ENCODE data around the gene PATZ1.
"Not testable (repeated sequence)": the region's sequence is repeated elsewhere in the genome, so short reads cannot be mapped to it uniquely, and the experiment has no call there.

The PATZ1 gene

GRCh38 chr22:31354515-31354914 lies 8.4 kb upstream of the PATZ1 start:
- Histone ChIP-seq H3K27ac (ENCODE audit: low read depth, low read length, severe bottlenecking) (no peak overlapping the region), H3K4me1 (ENCODE audit: control insufficient read depth, insufficient read depth, low read length, poor library complexity, severe bottlenecking) (no peaks in the 10 kb centered on the region), H3K4me3 (ENCODE audit: extremely low read depth, insufficient read depth, low read length, poor library complexity, severe bottlenecking) (no peak overlapping the region), H3K36me3 (ENCODE audit: control insufficient read depth, insufficient read depth, low read length) (no peaks in the 10 kb centered on the region), H3K9me3 (ENCODE audit: control insufficient read depth, low read length) (no peaks in the 10 kb centered on the region)
- WGBS, 2 experiments (ENCODE audit: insufficient coverage in 2 of 2): 80 to 83% methylated on average over 4 to 5 of the region's 5 CpGs

- Histone ChIP-seq H3K27ac (ENCODE audit: low read depth, low read length, severe bottlenecking) (no peak overlapping the region), H3K4me1 (ENCODE audit: control insufficient read depth, insufficient read depth, low read length, poor library complexity, severe bottlenecking) (no peaks in the 10 kb centered on the region), H3K4me3 (ENCODE audit: extremely low read depth, insufficient read depth, low read length, poor library complexity, severe bottlenecking) (no peak overlapping the region), H3K9me3 (ENCODE audit: control insufficient read depth, low read length) (no peaks in the 10 kb centered on the region), H3K36me3 (ENCODE audit: control insufficient read depth, insufficient read depth, low read length) (peaks cover 3% of the 10 kb centered on the region)
- 75 to 87% methylated on average over 7 to 8 of the region's 8 CpGs for WGBS, 2 experiments (ENCODE audit: insufficient coverage in 2 of 2)
Measured at GRCh38 chr22:31350410-31350863, 4.3 kb upstream of the PATZ1 start.

GRCh38 chr22:31349960-31350359 lies 3.8 kb upstream of the PATZ1 start:
- Histone ChIP-seq H3K27ac (ENCODE audit: low read depth, low read length, severe bottlenecking) (no peak overlapping the region), H3K4me1 (ENCODE audit: control insufficient read depth, insufficient read depth, low read length, poor library complexity, severe bottlenecking) (peaks cover under 1% of the 10 kb centered on the region), H3K4me3 (ENCODE audit: extremely low read depth, insufficient read depth, low read length, poor library complexity, severe bottlenecking) (no peak overlapping the region), H3K9me3 (ENCODE audit: control insufficient read depth, low read length) (no peaks in the 10 kb centered on the region), H3K36me3 (ENCODE audit: control insufficient read depth, insufficient read depth, low read length) (peaks cover 6% of the 10 kb centered on the region)

GRCh38 chr22:31348766-31349165 lies 2.6 kb upstream of the PATZ1 start:
- Histone ChIP-seq H3K27ac (ENCODE audit: low read depth, low read length, severe bottlenecking) (no peak overlapping the region), H3K4me3 (ENCODE audit: extremely low read depth, insufficient read depth, low read length, poor library complexity, severe bottlenecking) (no peak overlapping the region), H3K36me3 (ENCODE audit: control insufficient read depth, insufficient read depth, low read length) (peaks cover 16% of the 10 kb centered on the region), H3K9me3 (ENCODE audit: control insufficient read depth, low read length) (no peaks in the 10 kb centered on the region), H3K4me1 (ENCODE audit: control insufficient read depth, insufficient read depth, low read length, poor library complexity, severe bottlenecking) (peaks cover 10% of the 10 kb centered on the region)
- 85 to 92% methylated on average over 3 to 4 of the region's 6 CpGs for whole genome bisulfite sequencing, 2 experiments (ENCODE audit: insufficient coverage in 2 of 2)

- peaks cover 18% of the 10 kb centered on the region for H3K4me1 ChIP-seq (ENCODE audit: control insufficient read depth, insufficient read depth, low read length, poor library complexity, severe bottlenecking)
- peak overlapping the region; percentile 53 for H3K27ac ChIP-seq (ENCODE audit: low read depth, low read length, severe bottlenecking)
- peak overlapping the region; percentile 73 for H3K4me3 ChIP-seq (ENCODE audit: extremely low read depth, insufficient read depth, low read length, poor library complexity, severe bottlenecking)
- H3K36me3 ChIP-seq (ENCODE audit: control insufficient read depth, insufficient read depth, low read length): peaks cover 17% of the 10 kb centered on the region
- WGBS, 2 experiments (ENCODE audit: insufficient coverage in 2 of 2): 87 to 92% methylated on average over 3 to 7 of the region's 16 CpGs
- not testable (repeated sequence) for H3K9me3 ChIP-seq (ENCODE audit: control insufficient read depth, low read length)
Measured at GRCh38 chr22:31348009-31348337, 1.8 kb upstream of the PATZ1 start.

GRCh38 chr22:31347251-31348008 lies 1.3 kb upstream of the PATZ1 start:
- Histone ChIP-seq H3K4me1 (ENCODE audit: control insufficient read depth, insufficient read depth, low read length, poor library complexity, severe bottlenecking) (peaks cover 23% of the 10 kb centered on the region), H3K27ac (ENCODE audit: low read depth, low read length, severe bottlenecking) (peak overlapping the region; percentile 92), H3K4me3 (ENCODE audit: extremely low read depth, insufficient read depth, low read length, poor library complexity, severe bottlenecking) (peak overlapping the region; percentile 73), H3K36me3 (ENCODE audit: control insufficient read depth, insufficient read depth, low read length) (peaks cover 22% of the 10 kb centered on the region), H3K9me3 (ENCODE audit: control insufficient read depth, low read length) (no peaks in the 10 kb centered on the region)
- 2 to 3% methylated on average over 45 to 49 of the region's 50 CpGs for WGBS, 2 experiments (ENCODE audit: insufficient coverage in 2 of 2)

- Histone ChIP-seq H3K36me3 (ENCODE audit: control insufficient read depth, insufficient read depth, low read length) (peaks cover 28% of the 10 kb centered on the region), H3K9me3 (ENCODE audit: control insufficient read depth, low read length) (no peaks in the 10 kb centered on the region), H3K27ac (ENCODE audit: low read depth, low read length, severe bottlenecking) (peak overlapping the region; percentile 92), H3K4me1 (ENCODE audit: control insufficient read depth, insufficient read depth, low read length, poor library complexity, severe bottlenecking) (peaks cover 28% of the 10 kb centered on the region), H3K4me3 (ENCODE audit: extremely low read depth, insufficient read depth, low read length, poor library complexity, severe bottlenecking) (peak overlapping the region; percentile 73)
- WGBS, 2 experiments (ENCODE audit: insufficient coverage in 2 of 2): 0 to 1% methylated on average over 28 to 36 of the region's 40 CpGs
Measured at GRCh38 chr22:31346733-31347250, 646 bp upstream of the PATZ1 start.

DNA sequence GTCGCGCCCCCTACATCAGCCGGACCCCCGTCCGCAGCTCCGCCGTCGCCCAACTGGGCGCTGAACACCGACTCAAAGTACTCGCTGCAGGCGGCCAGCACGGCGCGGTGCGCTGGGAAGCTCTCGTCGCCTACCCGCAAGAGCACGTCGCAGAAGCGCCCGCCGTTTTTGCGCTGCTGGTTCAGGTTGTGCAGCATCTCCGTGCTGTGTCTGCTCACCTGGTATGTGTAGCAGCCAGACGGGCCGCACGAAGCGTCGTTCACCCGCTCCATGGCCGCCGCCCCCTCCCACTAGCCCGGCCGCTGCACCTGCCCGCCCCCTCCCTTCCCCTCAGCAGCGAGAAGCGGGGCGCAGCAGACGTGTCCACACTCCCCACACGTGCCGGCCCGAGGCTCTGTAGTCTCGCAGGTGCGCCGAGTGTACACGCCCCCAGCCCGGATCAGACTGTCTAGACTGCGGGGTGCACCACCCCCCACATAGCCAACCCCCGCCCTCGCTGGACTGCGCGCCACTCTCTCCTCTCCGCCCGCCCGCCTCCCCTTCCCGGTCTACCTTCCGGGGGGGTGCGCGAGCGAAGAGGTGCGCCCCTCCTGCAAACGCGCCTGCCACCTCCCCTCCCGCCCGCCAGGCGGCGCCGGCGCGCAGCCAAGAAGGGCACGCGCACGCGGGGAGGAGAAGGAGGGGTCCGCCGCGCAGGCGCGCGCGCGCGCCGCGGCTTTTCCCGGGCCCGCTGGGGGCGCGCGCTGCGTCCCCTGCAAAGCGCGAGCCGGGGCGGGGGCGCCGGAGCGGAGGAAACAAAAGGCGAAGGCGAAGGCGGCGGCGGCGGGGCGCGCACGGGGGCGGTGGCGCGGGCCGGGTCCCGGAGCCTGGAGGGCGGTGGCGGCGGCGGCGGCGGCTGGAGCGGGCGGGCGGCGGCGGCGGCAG lies 553 bp downstream of the PATZ1 start:
- Histone ChIP-seq H3K4me1 (ENCODE audit: control insufficient read depth, insufficient read depth, low read length, poor library complexity, severe bottlenecking) (peaks cover 32% of the 10 kb centered on the region), H3K36me3 (ENCODE audit: control insufficient read depth, insufficient read depth, low read length) (peaks cover 40% of the 10 kb centered on the region), H3K4me3 (ENCODE audit: extremely low read depth, insufficient read depth, low read length, poor library complexity, severe bottlenecking) (peak overlapping the region; percentile 73), H3K9me3 (ENCODE audit: control insufficient read depth, low read length) (no peaks in the 10 kb centered on the region), H3K27ac (ENCODE audit: low read depth, low read length, severe bottlenecking) (peak overlapping the region; percentile 90)
- 1 to 2% methylated on average over 56 to 68 of the region's 126 CpGs for WGBS, 2 experiments (ENCODE audit: insufficient coverage in 2 of 2)

DNA sequence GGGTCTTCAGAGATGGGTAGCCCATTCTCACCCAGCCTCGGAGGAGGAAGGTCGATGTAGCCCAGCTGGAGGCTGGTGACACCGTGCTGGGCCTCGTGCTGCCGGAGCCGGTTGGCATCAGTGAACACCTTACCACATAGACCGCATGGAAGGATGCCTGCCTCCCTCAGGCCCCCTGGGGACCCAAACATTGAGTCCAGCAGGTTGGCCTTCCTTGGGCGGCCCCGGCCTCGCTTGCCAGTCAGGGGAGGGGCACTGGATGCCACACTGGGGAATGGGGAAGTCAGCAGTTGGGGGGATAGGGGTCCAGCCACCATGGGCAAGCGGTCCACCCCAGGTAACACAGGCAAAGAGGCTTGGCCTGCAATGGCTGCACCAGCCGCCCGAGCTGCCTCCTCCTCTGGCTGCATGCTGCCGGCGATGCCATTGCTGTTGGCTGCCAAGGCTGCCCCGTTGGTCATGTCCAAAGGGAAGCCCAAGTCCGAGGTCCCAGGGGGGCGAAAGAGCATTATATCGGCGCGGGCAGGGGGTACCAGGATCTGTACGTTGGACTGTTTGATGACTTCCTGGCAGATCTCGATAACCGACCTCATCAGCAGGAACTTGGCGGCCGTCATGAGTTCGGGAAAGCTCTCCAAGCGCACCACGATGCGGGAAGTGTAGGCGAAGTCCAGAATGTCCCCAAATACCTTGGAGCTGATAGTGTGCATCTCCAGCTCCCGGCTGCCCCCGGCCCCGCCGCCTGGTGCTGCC lies 1.4 kb downstream of the PATZ1 start:
- peak overlapping the region; percentile 73 for H3K4me3 ChIP-seq (ENCODE audit: extremely low read depth, insufficient read depth, low read length, poor library complexity, severe bottlenecking)
- peaks cover 48% of the 10 kb centered on the region for H3K36me3 ChIP-seq (ENCODE audit: control insufficient read depth, insufficient read depth, low read length)
- peaks cover 32% of the 10 kb centered on the region for H3K4me1 ChIP-seq (ENCODE audit: control insufficient read depth, insufficient read depth, low read length, poor library complexity, severe bottlenecking)
- no peaks in the 10 kb centered on the region for H3K9me3 ChIP-seq (ENCODE audit: control insufficient read depth, low read length)
- WGBS, 2 experiments (ENCODE audit: insufficient coverage in 2 of 2): 43 to 53% methylated on average over 32 to 34 of the region's 35 CpGs
- H3K27ac ChIP-seq (ENCODE audit: low read depth, low read length, severe bottlenecking): peak overlapping the region; percentile 36

DNA sequence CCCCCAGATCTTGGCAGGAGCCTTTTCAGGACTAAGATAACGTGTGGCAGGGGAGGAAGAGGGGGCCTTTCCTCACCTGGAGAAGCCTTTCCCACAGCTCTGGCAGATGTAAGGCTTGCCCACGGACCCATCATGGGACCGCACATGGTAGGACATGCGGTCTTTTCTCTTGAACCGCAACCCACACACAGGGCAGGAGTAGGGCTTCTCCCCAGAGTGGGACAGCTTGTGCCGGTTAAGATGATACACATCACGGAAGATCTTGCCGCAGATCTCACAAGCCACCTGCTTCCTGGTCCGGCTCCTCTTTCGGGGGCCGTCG lies 1.9 kb downstream of the PATZ1 start:
- Histone ChIP-seq H3K9me3 (ENCODE audit: control insufficient read depth, low read length) (no peaks in the 10 kb centered on the region), H3K4me1 (ENCODE audit: control insufficient read depth, insufficient read depth, low read length, poor library complexity, severe bottlenecking) (peaks cover 32% of the 10 kb centered on the region), H3K4me3 (ENCODE audit: extremely low read depth, insufficient read depth, low read length, poor library complexity, severe bottlenecking) (peak overlapping the region; percentile 73), H3K27ac (ENCODE audit: low read depth, low read length, severe bottlenecking) (peak overlapping the region; percentile 77), H3K36me3 (ENCODE audit: control insufficient read depth, insufficient read depth, low read length) (peaks cover 54% of the 10 kb centered on the region)
- WGBS, 2 experiments (ENCODE audit: insufficient coverage in 2 of 2): 68% methylated on average over 11 to 12 of the region's 12 CpGs

All from mesodermal cell (in vitro differentiated cells).